Left colon (tissue), 2 donors: ENCODE results near the gene TAMM41. TPM values are rescaled to one million over a fixed set of nuclear protein-coding genes. Genes with fewer than 3 reads are reported as not detected.
A peak's percentile ranks its signal among the peaks of the same experiment; 100 is the strongest.
"Not testable (repeated sequence)": the region's sequence is repeated elsewhere in the genome, so short reads cannot be mapped to it uniquely, and the experiment has no call there.

ENCODE experiments used
- ATAC-seq: fragments of 200-7000 bp; cut with Tn5 transposase; one replicate; pipeline ENCODE4 v1.9.1; 2020; ENCODE audit warnings: mild to moderate bottlenecking, moderate library complexity
- DNase-seq, 2 donors: peaks; one replicate each; pipeline ENCODE4 v3.0.0-alpha.2; 2020
- intact Hi-C, 2 donors: fragments of 100-400 bp; cut with DNase I in 1 of 2; cut with micrococcal nuclease in 1 of 2; formaldehyde crosslinking; loops; one replicate each; pipeline versions ENCODE4 v1.11.2 to v1.14.0; 2022; cut with DNase I, micrococcal nuclease
- total RNA-seq, 2 donors: library from RNA; stranded (reverse); fragmentation: NEBNext Ultra II Directional; extraction: Animal tissue kit (Norgen Biotek cat#: 25700); gene quantifications; one replicate each; pipeline ENCODE4 v1.2.1, GENCODE V29; 2021
- donor health status: DM: no; HTN: no; CAD: no.
- donor health status: DM: yes; HTN: yes; CAD: no.

The TAMM41 gene
- total RNA-seq, 2 donors from 2014 or later: 20.1 to 21.5 TPM

DNA sequence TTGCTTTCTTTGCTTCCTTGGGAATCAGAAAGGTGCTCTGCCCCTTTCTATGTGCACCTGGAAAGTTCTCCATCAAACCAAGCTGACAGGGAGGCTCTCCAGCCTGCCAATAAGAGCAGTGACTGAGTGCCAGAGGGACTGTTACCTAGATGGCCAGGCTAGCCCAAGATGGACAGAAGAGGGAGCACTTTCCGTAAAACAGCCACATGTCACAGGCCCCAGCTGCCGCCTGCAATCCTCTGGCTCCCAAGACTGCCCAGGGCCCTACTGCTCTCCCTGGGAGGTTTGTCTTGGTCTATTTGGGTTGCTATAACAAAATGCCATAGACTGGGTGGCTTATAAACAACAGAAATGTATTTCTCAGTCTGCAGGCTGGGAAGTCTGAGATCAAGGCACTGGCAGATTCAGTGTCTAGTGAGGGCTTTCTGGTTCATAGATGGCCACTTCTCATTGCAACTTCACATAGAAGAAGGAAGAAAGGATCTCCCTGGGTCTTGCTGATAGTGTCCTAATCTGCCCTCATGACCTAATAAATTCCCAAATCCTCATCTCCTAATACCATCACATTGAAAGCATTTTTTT lies 72.3 kb downstream of the TAMM41 start:
- intact Hi-C loops: no loop called here
- ATAC-seq (peak; percentile 35), DNase-seq (peak; percentile 33 to 52)

DNA sequence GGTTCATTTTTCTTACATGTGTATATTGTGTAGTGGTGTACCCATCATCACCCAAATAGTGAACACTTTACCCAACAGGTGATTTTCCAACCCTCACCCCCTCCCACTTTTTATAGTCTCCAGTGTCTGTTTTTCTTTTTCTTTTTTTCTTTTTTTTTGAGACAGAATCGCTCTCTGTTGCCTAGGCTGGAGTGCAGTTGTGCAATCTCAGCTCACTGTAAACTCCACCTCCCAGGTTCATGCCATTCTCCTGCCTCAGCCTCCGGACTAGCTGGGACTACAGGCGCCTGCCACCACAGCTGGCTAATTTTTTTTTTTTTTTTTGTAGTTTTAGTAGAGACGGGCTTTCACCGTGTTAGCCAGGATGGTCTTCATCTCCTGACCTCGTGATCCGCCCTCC lies 74.8 kb downstream of the TAMM41 start:
- ATAC-seq, intact Hi-C loops, DNase-seq: not testable (repeated sequence)

DNA sequence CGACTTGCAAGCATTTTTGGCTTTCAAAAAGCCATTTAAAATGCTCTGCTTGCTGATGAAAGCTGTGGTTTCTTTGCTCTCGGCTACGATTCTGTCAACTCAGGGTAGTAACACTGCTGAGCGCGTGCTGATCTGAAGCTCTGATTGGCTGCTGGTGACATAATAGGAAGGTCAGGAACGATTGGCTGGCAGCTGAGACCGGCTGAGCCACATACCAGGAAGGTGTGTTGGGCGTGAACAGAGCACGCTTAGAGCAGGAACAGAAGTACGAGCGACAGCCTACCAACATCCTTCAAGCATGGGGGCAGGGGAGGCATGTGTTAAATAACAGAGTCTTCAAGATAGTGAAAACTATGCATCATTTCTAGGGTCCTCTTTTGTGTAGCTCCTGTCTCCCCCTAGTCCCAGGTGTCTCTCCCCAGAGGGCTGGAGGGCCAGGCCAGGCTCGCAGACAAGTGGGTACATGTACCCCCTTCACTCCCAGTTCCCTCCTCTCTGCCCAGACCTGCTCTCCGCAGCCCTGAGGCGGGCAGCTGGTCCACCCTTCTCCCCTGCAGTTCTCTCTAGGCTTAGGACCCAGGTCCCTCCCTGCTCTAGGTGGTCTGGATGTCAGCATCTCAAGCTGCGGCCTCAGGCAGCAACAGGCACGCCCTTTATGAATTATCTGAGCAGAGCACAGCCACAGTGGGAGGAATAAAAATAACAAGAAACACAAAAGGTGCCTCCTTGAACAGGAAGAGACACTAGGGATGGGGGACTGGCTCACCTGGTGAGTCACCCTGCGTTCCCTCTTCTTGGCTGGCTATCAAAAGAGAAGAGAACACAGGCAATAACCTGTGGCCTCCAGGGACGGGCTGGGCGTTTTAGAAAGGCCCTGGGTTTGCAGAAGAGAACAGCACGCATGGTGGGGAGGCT lies 76.0 kb downstream of the TAMM41 start:
- DNase-seq (peak; percentile 86 to 93), ATAC-seq (peak; percentile 95)
- intact Hi-C loops: no loop called here

DNA sequence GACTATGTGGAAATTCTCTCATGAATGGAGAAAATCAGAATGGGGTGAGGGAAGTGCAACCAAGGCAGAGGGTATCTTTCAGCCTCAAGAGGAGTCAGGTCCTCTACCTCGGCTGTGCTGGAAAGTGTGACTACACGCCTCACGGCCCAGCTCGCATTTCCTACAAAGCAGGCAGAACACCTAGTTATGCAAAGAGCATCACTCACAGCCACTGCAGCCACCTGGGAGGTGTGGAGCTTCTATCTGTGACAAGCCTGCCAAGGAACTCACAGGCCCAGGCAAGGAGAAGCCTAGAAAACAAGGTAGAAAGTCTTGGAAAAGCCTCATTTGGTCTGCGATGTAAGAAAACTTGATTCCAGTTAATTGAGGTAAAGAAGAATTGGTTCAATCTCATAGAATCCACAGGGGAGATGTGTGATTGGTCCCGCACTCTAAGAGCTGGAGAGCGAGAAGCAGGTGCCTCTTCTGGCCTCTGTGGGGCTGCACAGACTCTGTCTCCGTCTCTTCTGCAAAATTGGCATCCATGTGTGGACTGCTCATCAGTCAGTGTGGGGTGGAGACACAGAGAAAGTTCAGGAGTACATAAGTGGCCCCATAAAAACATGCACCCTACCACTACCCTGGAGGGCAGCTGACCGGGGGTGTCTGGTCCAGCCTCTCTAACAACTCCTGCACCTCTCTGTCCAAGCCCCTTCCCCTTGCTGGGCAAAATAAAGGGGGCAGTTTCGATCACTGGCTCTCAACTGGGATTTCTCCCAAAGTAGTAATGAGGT lies 76.8 kb downstream of the TAMM41 start:
- DNase-seq (peak in 1 of 2 donors; percentile 29), ATAC-seq (peak; percentile 23)
- intact Hi-C loops: no loop called here

DNA sequence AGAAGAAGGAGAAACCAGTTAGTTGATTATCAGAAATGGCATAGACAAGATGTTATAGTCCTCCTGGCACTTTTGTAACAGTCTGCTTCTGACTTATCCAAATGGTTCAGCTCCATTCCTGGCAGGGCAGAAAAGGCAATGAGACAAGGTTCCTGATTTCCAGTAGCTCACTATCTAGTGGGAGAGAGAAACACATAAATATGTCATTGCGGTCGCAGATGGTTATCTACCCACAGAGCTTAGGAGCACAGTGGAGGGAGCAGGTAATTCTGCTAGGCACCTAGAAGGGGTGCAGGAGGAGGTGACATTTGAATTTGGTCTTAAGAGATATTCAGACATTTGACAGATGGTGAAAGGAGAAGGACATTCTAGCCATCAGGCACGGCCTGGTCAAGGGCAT lies 78.1 kb downstream of the TAMM41 start:
- ATAC-seq (no peak), DNase-seq (no peak)
- intact Hi-C loops: no loop called here

DNA sequence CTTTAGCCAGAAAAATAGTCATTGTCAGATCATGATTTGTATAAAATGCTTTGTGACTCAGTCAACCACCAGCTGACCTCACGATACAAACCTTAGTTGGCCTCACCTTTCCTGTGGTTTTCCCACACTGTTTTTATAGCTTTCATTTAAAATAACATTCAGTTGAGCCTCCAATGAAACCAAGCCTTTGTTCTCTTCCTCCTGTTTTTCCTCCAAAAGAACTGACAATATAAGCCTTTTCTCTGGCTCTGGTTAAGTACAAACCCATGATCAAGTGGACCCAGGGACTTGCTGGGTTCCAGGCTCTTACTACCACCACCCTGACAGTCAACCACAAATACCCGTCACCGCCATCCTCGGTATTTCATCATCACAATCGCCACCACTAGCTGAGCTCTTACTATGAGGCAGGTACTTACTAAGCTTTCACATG lies 81.7 kb downstream of the TAMM41 start:
- ATAC-seq (no peak), DNase-seq (no peak)
- intact Hi-C loops: no loop called here

DNA sequence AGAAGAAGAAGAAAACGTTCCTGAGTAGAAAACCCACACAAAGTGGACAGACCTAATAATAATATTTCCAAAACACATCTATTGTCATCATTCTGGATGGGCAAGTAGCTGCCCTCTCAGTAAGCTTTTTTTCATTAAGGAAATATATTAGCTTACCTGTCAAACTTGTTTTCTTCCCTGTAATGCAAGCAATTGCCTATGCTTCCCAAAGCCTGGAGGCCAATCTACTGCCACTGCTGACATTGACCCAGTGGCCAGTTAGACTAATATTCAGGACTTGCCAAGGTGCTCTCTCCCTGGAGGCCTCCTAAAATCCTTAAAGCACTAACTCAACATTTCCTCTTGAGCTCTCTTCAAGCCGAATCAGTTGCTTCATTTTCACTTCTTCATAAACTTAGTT lies 86.7 kb downstream of the TAMM41 start:
- ATAC-seq (no peak), DNase-seq (no peak)
- intact Hi-C loops: no loop called here

DNA sequence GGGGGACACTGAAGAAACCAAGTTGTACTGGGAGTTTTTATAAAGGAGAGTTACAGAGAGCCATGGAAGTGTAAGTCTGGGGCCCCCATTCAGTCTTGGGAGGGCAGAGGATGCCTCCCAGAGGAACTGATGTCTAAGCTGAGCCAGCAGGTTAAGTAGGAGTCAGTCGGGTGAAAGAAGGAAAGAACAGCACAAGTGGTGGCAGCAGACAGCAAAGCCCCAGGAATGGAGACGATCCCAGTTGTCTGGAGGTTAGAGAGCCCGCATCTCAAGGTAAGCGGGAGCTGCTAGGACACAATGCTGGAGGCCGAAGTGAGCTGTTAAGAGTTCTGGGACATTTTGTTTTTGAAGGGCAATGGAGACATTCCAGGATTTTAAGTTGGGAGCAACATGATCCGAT lies 88.8 kb downstream of the TAMM41 start:
- intact Hi-C loops: no loop called here
- DNase-seq: no peak
- ATAC-seq: no peak

DNA sequence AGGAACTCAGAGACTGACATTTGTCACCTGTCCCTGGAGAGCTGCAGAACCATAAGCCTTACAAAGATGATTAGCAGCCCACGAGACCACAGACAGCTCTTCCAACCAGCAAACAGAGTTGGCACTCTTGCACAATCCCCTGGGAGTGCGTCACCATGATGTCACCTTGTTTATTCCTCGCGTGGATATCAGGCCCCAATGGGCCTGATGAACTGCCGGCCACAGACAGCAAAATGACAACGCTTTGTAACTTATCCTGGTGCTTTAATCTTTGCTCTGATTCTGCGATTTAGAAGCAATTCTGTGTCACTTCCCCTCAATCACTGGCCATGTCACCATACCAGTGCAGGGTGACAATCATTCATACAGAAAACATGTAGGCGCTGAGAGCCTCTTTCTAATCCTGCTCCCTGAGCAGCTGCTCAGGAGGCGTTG lies 89.2 kb downstream of the TAMM41 start:
- no peak for DNase-seq
- ATAC-seq: no peak
- intact Hi-C loops: no loop called here

DNA sequence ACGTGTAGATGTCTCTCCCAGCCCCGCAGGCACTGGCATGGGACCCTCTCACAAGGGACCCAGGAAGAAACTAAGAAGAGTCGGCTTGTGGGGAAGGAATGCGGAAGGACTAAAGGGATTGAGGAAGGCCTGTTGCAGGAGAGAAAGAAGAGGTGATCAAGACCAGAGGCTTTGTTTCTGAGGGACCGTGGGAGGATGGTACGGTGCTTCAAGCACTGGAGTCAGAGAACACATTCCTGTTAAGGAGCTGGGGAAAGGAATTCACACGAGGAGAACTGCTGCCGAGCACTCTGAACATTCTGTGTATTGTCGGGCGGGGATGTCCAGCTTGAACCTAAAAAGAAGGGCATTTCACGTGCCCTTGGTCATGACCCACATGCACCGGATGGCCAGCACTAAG lies 91.4 kb downstream of the TAMM41 start:
- intact Hi-C loops: no loop called here
- ATAC-seq (no peak), DNase-seq (no peak)

DNA sequence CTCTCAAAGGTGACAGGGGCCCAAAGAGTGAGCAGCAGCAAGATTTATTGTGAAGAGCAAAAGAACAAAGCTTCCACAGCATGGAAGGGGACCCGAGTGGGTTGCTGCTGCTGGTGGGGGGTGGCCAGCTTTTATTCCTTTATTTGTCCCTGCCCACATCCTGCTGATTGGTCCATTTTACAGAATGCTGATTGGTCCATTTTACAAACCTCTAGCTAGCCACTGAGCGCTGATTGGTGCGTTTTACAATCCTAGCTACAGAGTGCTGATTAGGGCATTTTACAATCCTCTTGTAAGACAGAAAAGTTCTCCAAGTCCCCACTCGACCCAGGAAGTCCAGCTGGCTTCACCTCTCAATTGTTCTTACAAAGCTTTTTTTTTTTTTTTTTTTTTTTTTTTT lies 94.4 kb downstream of the TAMM41 start:
- DNase-seq, ATAC-seq, intact Hi-C loops: not testable (repeated sequence)

DNA sequence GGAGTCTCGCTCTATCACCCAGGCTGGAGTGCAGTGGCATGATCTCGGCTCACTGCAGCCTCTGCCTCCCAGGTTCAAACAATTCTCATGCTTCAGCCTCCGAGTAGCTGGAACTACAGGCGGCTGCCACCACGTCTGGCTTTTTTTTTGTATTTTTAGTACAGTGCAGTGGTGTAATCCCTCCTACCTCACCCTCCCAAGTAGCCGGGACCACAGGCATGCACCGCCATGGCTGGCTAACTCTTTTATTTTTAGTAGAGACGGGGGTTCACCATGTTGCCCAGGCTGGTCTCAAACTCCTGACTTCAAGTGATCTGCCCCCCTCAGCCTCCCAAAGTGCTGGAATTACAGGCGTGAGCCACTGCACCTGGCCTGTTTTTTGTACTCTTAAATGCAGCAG lies 98.4 kb downstream of the TAMM41 start:
- intact Hi-C loops, ATAC-seq, DNase-seq: not testable (repeated sequence)

Other genes with a start within 250 kb of the TAMM41 start
- 10 to 100 TPM; 52.7 to 53.4 TPM for gene VGLL4, start 203.0 kb downstream of the TAMM41 start, total RNA-seq
- under 1 TPM; 0.09 to 0.81 TPM for gene SYN2, start 157.5 kb upstream of the TAMM41 start, total RNA-seq